SU-DHL-6 (cell line): Measurements from ENCODE around the gene HNRNPL.
"Not testable (repeated sequence)": the region's sequence is repeated elsewhere in the genome, so short reads cannot be mapped to it uniquely, and the experiment has no call there.

Experiments used
- H2AFZ ChIP-seq: fragments of 200-600 bp; sonication (generic); 2 replicates; pipeline ENCODE4 v1.6.1; 2014; ENCODE audit warnings: low read depth, mild to moderate bottlenecking, moderate library complexity, mixed read lengths, antibody characterized with exemption, low read length; ENCODE audit not compliant: severe bottlenecking
- H3F3A ChIP-seq: fragments of 200-600 bp; shearing (Covaris generic); 2 replicates; pipeline ENCODE4 v1.6.0; 2016; ENCODE audit warnings: antibody characterized with exemption, mild to moderate bottlenecking; ENCODE audit not compliant: insufficient read depth
- H3K27ac ChIP-seq: fragments of 200-600 bp; sonication (generic); 2 replicates; pipeline ENCODE4 v1.5.1; 2016; ENCODE audit warnings: low read depth, mild to moderate bottlenecking, low read length, moderate library complexity, mixed read lengths
- H3K27me3 ChIP-seq: fragments of 200-600 bp; sonication (generic), shearing (Covaris generic); 2 replicates; pipeline ENCODE4 v1.6.0; 2014; ENCODE audit warnings: mild to moderate bottlenecking, low read length
- H3K36me3 ChIP-seq: fragments of 200-600 bp; sonication (generic); 2 replicates; pipeline ENCODE4 v1.6.1; 2014; ENCODE audit warnings: mild to moderate bottlenecking, low read length, mixed read lengths
- H3K4me2 ChIP-seq: fragments of 300-600, 200-600 bp; shearing (Covaris generic), sonication (generic); 2 replicates; pipeline ENCODE4 v1.6.0; 2014; ENCODE audit warnings: low read length, low read depth, mild to moderate bottlenecking; ENCODE audit not compliant: poor library complexity, severe bottlenecking
- H3K4me3 ChIP-seq: fragments of 200-600 bp; sonication (generic); 2 replicates; pipeline ENCODE4 v1.5.1; 2014; ENCODE audit warnings: antibody characterized with exemption, low read length, mild to moderate bottlenecking, mixed read lengths; ENCODE audit not compliant: insufficient read depth, poor library complexity, severe bottlenecking
- H3K79me2 ChIP-seq: fragments of 200-600 bp; sonication (generic); 2 replicates; pipeline ENCODE4 v1.6.1; 2014; ENCODE audit warnings: mild to moderate bottlenecking, low read length, moderate library complexity; ENCODE audit not compliant: insufficient read depth
- H3K9ac ChIP-seq: fragments of 200-600 bp; sonication (generic); 2 replicates; pipeline ENCODE4 v1.7.0; 2014; ENCODE audit warnings: mild to moderate bottlenecking, low read length
- H3K9me2 ChIP-seq: fragments of 200-600 bp; sonication (generic); replicated peaks from 2 replicates; pipeline ENCODE4 v1.6.1; 2014; ENCODE audit warnings: low read length; ENCODE audit not compliant: insufficient read depth
- H3K9me3 ChIP-seq: fragments of 200-600 bp; sonication (generic); 2 replicates; pipeline ENCODE4 v1.6.1; 2014; ENCODE audit warnings: low read length, mixed read lengths; ENCODE audit not compliant: insufficient read depth
- H4K20me1 ChIP-seq: fragments of 200-600 bp; sonication (generic); 2 replicates; pipeline ENCODE4 v1.6.1; 2014; ENCODE audit warnings: low read depth, mild to moderate bottlenecking, antibody characterized with exemption, low read length, moderate library complexity, mixed read lengths
- CTCF ChIP-seq: fragments of 200-600 bp; sonication (generic); IDR thresholded peaks from one replicate; pipeline ENCODE4 v1.5.1; 2017; ENCODE audit warnings: antibody characterized with exemption, mild to moderate bottlenecking, low read length, moderate library complexity; ENCODE audit not compliant: insufficient read depth, poor library complexity, severe bottlenecking
- EZH2phosphoT487 ChIP-seq: fragments of 200-600 bp; sonication (generic), shearing (Covaris generic); conservative IDR thresholded peaks from 2 replicates; pipeline ENCODE4 v1.6.1; 2018; ENCODE audit warnings: mild to moderate bottlenecking, antibody characterized with exemption, low read length, moderate library complexity, mixed read lengths

Gene HNRNPL

GRCh38 chr19:38830039-38830733 lies 19.6 kb downstream of the HNRNPL start:
- no peaks in the 10 kb centered on the region for H3K36me3 ChIP-seq
- peak overlapping the region; percentile 84 for H3K9ac ChIP-seq
- H2AFZ ChIP-seq = no peak overlapping the region
- peak overlapping the region; percentile 69 for H3K4me3 ChIP-seq
- peaks cover 21% of the 10 kb centered on the region for H3F3A ChIP-seq
- no peaks in the 10 kb centered on the region for H3K27me3 ChIP-seq
- H3K9me2 ChIP-seq = no peaks in the 10 kb centered on the region
- TF ChIP-seq CTCF (no peak), EZH2phosphoT487 (no peak)
- no peaks in the 10 kb centered on the region for H3K9me3 ChIP-seq
- peaks cover 11% of the 10 kb centered on the region; the same call in 1 of the 2 replicates for H3K79me2 ChIP-seq
- H3K27ac ChIP-seq = no peak overlapping the region
- H3K4me2 ChIP-seq = peak overlapping the region; percentile 65
- H4K20me1 ChIP-seq = no peaks in the 10 kb centered on the region

GRCh38 chr19:38829203-38829602 lies 20.6 kb downstream of the HNRNPL start:
- not testable (repeated sequence) for H3K36me3 ChIP-seq

GRCh38 chr19:38826856-38827551 lies 22.8 kb downstream of the HNRNPL start:
- no peak overlapping the region for H2AFZ ChIP-seq
- TF ChIP-seq CTCF (no peak), EZH2phosphoT487 (no peak)
- H3K79me2 ChIP-seq = peaks cover 11% of the 10 kb centered on the region; the same call in 1 of the 2 replicates
- H3K9me2 ChIP-seq = no peaks in the 10 kb centered on the region
- H3K4me3 ChIP-seq = no peak overlapping the region
- H3K9me3 ChIP-seq = no peaks in the 10 kb centered on the region
- no peaks in the 10 kb centered on the region for H3K27me3 ChIP-seq
- H4K20me1 ChIP-seq = no peaks in the 10 kb centered on the region
- no peak overlapping the region for H3K4me2 ChIP-seq
- no peak overlapping the region for H3K9ac ChIP-seq
- peaks cover 7% of the 10 kb centered on the region; the same call in 1 of the 2 replicates for H3K36me3 ChIP-seq
- H3K27ac ChIP-seq = no peak overlapping the region
- H3F3A ChIP-seq = no peaks in the 10 kb centered on the region

More at GRCh38 chr19:38829203-38829602, 20.6 kb downstream of the HNRNPL start:
- H4K20me1 ChIP-seq, H3K4me2 ChIP-seq, H3K9ac ChIP-seq, H2AFZ ChIP-seq, H3K27me3 ChIP-seq, H3K4me3 ChIP-seq, H3K27ac ChIP-seq, H3K9me3 ChIP-seq, H3K9me2 ChIP-seq: not testable (repeated sequence)
- Histone ChIP-seq H3K79me2 (peaks cover 11% of the 10 kb centered on the region; the same call in 1 of the 2 replicates), H3F3A (peaks cover 12% of the 10 kb centered on the region)

- not testable (repeated sequence) for H3K9me3 ChIP-seq
Observed at GRCh38 chr19:38825936-38826335, 23.9 kb downstream of the HNRNPL start.

DNA sequence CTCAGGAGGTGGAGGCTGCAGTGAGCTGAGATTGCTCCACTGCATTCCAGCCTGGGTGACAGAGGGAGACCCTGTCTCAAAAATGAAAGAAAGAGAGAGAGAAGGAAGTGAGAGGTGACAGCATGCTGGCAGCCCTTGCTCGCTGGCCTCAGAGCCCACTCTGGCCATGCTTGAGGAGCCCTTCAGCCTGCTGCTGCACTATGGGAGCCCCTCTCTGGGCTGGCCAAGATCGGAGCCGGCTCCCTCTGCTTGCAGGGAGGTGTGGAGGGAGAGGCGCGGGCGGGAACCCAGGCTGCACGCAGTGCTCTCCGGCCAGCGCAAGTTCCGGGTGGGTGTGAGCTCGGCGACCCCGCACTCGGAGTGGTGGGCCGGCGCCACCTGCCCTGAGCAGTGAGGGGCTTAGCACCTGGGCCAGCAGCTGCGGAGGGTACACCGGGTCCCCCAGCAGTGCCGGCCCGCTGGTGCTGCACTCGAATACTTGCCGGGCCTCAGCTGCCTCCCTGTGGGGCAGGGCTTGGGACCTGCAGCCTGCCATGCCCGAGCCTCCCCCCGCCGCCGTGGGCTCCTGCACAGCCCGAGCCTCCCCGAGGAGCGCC lies 28.5 kb downstream of the HNRNPL start:
- not testable (repeated sequence) for H3K36me3 ChIP-seq, H3K9ac ChIP-seq, H3K4me3 ChIP-seq, H3K9me3 ChIP-seq, H3F3A ChIP-seq, H3K9me2 ChIP-seq, H3K79me2 ChIP-seq, H3K27ac ChIP-seq, H3K27me3 ChIP-seq, H3K4me2 ChIP-seq, H2AFZ ChIP-seq, H4K20me1 ChIP-seq

More at GRCh38 chr19:38825936-38826335, 23.9 kb downstream of the HNRNPL start:
- not testable (repeated sequence) for H3K4me2 ChIP-seq, H3K36me3 ChIP-seq, H3K27me3 ChIP-seq, H3F3A ChIP-seq, H4K20me1 ChIP-seq, H3K9ac ChIP-seq, H3K9me2 ChIP-seq, H3K27ac ChIP-seq, H2AFZ ChIP-seq, H3K4me3 ChIP-seq, H3K79me2 ChIP-seq
